ENCODE results near the gene DOLPP1.

DOLPP1 gene

GRCh38 chr9:129104051-129104450 is 23.1 kb downstream of the DOLPP1 start:
- Mint-ChIP-seq H3K9me3 (no peaks in the 10 kb centered on the region), H3K27ac (no peak overlapping the region), H3K36me3 (ENCODE audit: low read depth) (no peaks in the 10 kb centered on the region), H3K4me3 (no peak overlapping the region), H3K27me3 (ENCODE audit: low read depth, poor library complexity) (peaks cover 11% of the 10 kb centered on the region), H3K4me1 (peaks cover 22% of the 10 kb centered on the region)
- TF ChIP-seq CTCF (IDR thresholded peaks at IDR 0.05) = no peak
- no peak for DNase-seq

GRCh38 chr9:129105857-129106694 is 25.2 kb downstream of the DOLPP1 start:
- Mint-ChIP-seq H3K36me3 (ENCODE audit: low read depth) (no peaks in the 10 kb centered on the region), H3K4me1 (peaks cover 31% of the 10 kb centered on the region), H3K4me3 (no peak overlapping the region), H3K9me3 (no peaks in the 10 kb centered on the region), H3K27me3 (ENCODE audit: low read depth, poor library complexity) (peaks cover 22% of the 10 kb centered on the region), H3K27ac (no peak overlapping the region)
- no peak for DNase-seq
- TF ChIP-seq CTCF (IDR thresholded peaks at IDR 0.05) = no peak

- TF ChIP-seq CTCF (IDR thresholded peaks at IDR 0.05) = no peak
- Mint-ChIP-seq H3K4me1 (peaks cover 34% of the 10 kb centered on the region), H3K27me3 (ENCODE audit: low read depth, poor library complexity) (peaks cover 22% of the 10 kb centered on the region), H3K27ac (no peak overlapping the region), H3K9me3 (no peaks in the 10 kb centered on the region), H3K36me3 (ENCODE audit: low read depth) (no peaks in the 10 kb centered on the region), H3K4me3 (no peak overlapping the region)
- no peak for DNase-seq
Measured at GRCh38 chr9:129107651-129108050, 26.7 kb downstream of the DOLPP1 start.

- no peak overlapping the region for H3K27ac Mint-ChIP-seq
- H3K4me1 Mint-ChIP-seq = peaks cover 33% of the 10 kb centered on the region
- peak overlapping the region; percentile 55 for H3K4me3 Mint-ChIP-seq
- no peaks in the 10 kb centered on the region for H3K36me3 Mint-ChIP-seq (ENCODE audit: low read depth)
- DNase-seq = no peak
- H3K9me3 Mint-ChIP-seq = no peaks in the 10 kb centered on the region
- peaks cover 22% of the 10 kb centered on the region for H3K27me3 Mint-ChIP-seq (ENCODE audit: low read depth, poor library complexity)
- TF ChIP-seq CTCF (IDR thresholded peaks at IDR 0.05) = no peak
Measured at GRCh38 chr9:129108083-129108804, 27.3 kb downstream of the DOLPP1 start.

GRCh38 chr9:129108805-129109536 is 28.1 kb downstream of the DOLPP1 start:
- H3K9me3 Mint-ChIP-seq = no peaks in the 10 kb centered on the region
- DNase-seq = no peak
- no peak for TF ChIP-seq CTCF (IDR thresholded peaks at IDR 0.05)
- peaks cover 22% of the 10 kb centered on the region for H3K27me3 Mint-ChIP-seq (ENCODE audit: low read depth, poor library complexity)
- H3K4me3 Mint-ChIP-seq = peak overlapping the region; percentile 95
- H3K36me3 Mint-ChIP-seq (ENCODE audit: low read depth) = no peaks in the 10 kb centered on the region
- no peak overlapping the region for H3K27ac Mint-ChIP-seq
- peaks cover 40% of the 10 kb centered on the region for H3K4me1 Mint-ChIP-seq
